H9 (cell line): ENCODE results near the gene AADACL3. TPM values are rescaled to one million over a fixed set of nuclear protein-coding genes. Genes with fewer than 3 reads are reported as not detected.

ENCODE experiments used
- DNase-seq: peaks from one replicate; pipeline ENCODE4 v3.0.0-alpha.2; 2017
- H2AFZ ChIP-seq: one replicate; pipeline ENCODE4 v1.6.1; 2013; ENCODE audit warnings: mild to moderate bottlenecking, low read length, control low read depth, moderate library complexity
- H2AK5ac ChIP-seq: 2 replicates; pipeline ENCODE4 v1.6.1; 2013; ENCODE audit warnings: low read length, control low read depth, mixed read lengths; ENCODE audit not compliant: insufficient read length
- H2BK120ac ChIP-seq: one replicate; pipeline ENCODE4 v1.6.1; 2013; ENCODE audit warnings: low read depth, mild to moderate bottlenecking, low read length, control low read depth, inconsistent platforms; ENCODE audit not compliant: poor library complexity, severe bottlenecking
- H2BK12ac ChIP-seq: 2 replicates; pipeline ENCODE4 v1.6.1; 2013; ENCODE audit warnings: low read length, control low read depth, mixed read lengths, low read depth; ENCODE audit not compliant: insufficient read length
- H2BK15ac ChIP-seq: 2 replicates; pipeline ENCODE4 v1.6.1; 2013; ENCODE audit warnings: low read depth, low read length, control low read depth
- H2BK20ac ChIP-seq: one replicate; pipeline ENCODE4 v1.6.1; 2013; ENCODE audit warnings: low read depth, mild to moderate bottlenecking, low read length, control low read depth, inconsistent platforms; ENCODE audit not compliant: poor library complexity, severe bottlenecking
- H2BK5ac ChIP-seq: 2 replicates; pipeline ENCODE4 v1.6.1; 2013; ENCODE audit warnings: low read length, control low read depth, mixed read lengths; ENCODE audit not compliant: insufficient read length
- H3K14ac ChIP-seq: 2 replicates; pipeline ENCODE4 v1.6.1; 2013; ENCODE audit warnings: low read length, control low read depth; ENCODE audit not compliant: insufficient read depth
- H3K18ac ChIP-seq: 2 replicates; pipeline ENCODE4 v1.6.1; 2013; ENCODE audit warnings: low read depth, mild to moderate bottlenecking, mixed read lengths, low read length, control low read depth; ENCODE audit not compliant: insufficient read length
- H3K23ac ChIP-seq: 2 replicates; pipeline ENCODE4 v1.6.1; 2013; ENCODE audit warnings: low read length, control low read depth, mixed read lengths, low read depth; ENCODE audit not compliant: insufficient read length
- H3K23me2 ChIP-seq: 2 replicates; pipeline ENCODE4 v1.6.1; 2013; ENCODE audit warnings: low read depth, mild to moderate bottlenecking, mixed read lengths, low read length, control low read depth; ENCODE audit not compliant: insufficient read length, poor library complexity, severe bottlenecking
- H3K27ac ChIP-seq: 2 replicates; pipeline ENCODE4 v1.5.1; 2013; ENCODE audit warnings: low read length, control low read depth, mixed read lengths, low read depth; ENCODE audit not compliant: insufficient read length
- H3K27me3 ChIP-seq: 2 replicates; pipeline ENCODE4 v1.6.1; 2013; ENCODE audit warnings: low read length, control low read depth, inconsistent platforms; ENCODE audit not compliant: insufficient read depth
- H3K4ac ChIP-seq: 2 replicates; pipeline ENCODE4 v1.6.1; 2013; ENCODE audit warnings: low read depth, mild to moderate bottlenecking, control low read depth, inconsistent platforms, low read length, moderate library complexity
- H3K4me1 ChIP-seq: 2 replicates; pipeline ENCODE4 v1.6.1; 2013; ENCODE audit warnings: low read length, control low read depth, inconsistent platforms; ENCODE audit not compliant: insufficient read depth
- H3K4me2 ChIP-seq: 2 replicates; pipeline ENCODE4 v1.6.1; 2013; ENCODE audit warnings: low read length, control low read depth, mixed read lengths; ENCODE audit not compliant: insufficient read length, insufficient read depth
- H3K56ac ChIP-seq: 2 replicates; pipeline ENCODE4 v1.6.1; 2013; ENCODE audit warnings: low read depth, mild to moderate bottlenecking, mixed read lengths, low read length, control low read depth; ENCODE audit not compliant: insufficient read length
- H3K79me1 ChIP-seq: 2 replicates; pipeline ENCODE4 v1.6.1; 2013; ENCODE audit warnings: low read depth, mild to moderate bottlenecking, moderate library complexity, low read length, control low read depth, inconsistent platforms; ENCODE audit not compliant: insufficient read depth, poor library complexity, severe bottlenecking
- H3K79me2 ChIP-seq: 2 replicates; pipeline ENCODE4 v1.6.1; 2013; ENCODE audit warnings: low read length, control low read depth, inconsistent platforms; ENCODE audit not compliant: insufficient read depth
- H3K9ac ChIP-seq: 2 replicates; pipeline ENCODE4 v1.6.1; 2013; ENCODE audit warnings: low read length, control low read depth, mixed read lengths; ENCODE audit not compliant: insufficient read length; ENCODE audit errors: extremely low read depth
- H3K9me3 ChIP-seq: one replicate; pipeline ENCODE4 v1.6.1; 2013; ENCODE audit warnings: low read depth, low read length, inconsistent platforms; ENCODE audit not compliant: control insufficient read depth
- H3T11ph ChIP-seq: one replicate; pipeline ENCODE4 v1.6.1; 2013; ENCODE audit warnings: mild to moderate bottlenecking, low read length, control low read depth, inconsistent platforms
- H4K20me1 ChIP-seq: one replicate; pipeline ENCODE4 v1.6.1; 2013; ENCODE audit not compliant: control insufficient read depth, insufficient read length, insufficient read depth
- H4K5ac ChIP-seq: 2 replicates; pipeline ENCODE4 v1.6.1; 2013; ENCODE audit warnings: low read depth, mild to moderate bottlenecking, mixed read lengths, low read length, control low read depth; ENCODE audit not compliant: insufficient read length
- H4K8ac ChIP-seq: replicated peaks from 2 replicates; pipeline ENCODE4 v1.6.1; 2013; ENCODE audit warnings: low read length, control low read depth, mixed read lengths, low read depth; ENCODE audit not compliant: insufficient read length
- H4K91ac ChIP-seq: 2 replicates; pipeline ENCODE4 v1.6.1; 2013; ENCODE audit warnings: low read depth, mild to moderate bottlenecking, moderate library complexity, mixed read lengths, low read length, control low read depth; ENCODE audit not compliant: insufficient read length
- H3K27ac Mint-ChIP-seq, 3 experiments: 2 replicates in 2 of 3; 3 replicates in 1 of 3; pipeline ENCODE4 v1.8.0; 2020 to 2021; ENCODE audit warnings: mixed read lengths in 3 of 3, mild to moderate bottlenecking in 1 of 3, moderate library complexity in 1 of 3
- H3K27me3 Mint-ChIP-seq: 2 replicates; pipeline ENCODE4 v1.8.0; 2021; ENCODE audit warnings: low read depth, mild to moderate bottlenecking, moderate library complexity, mixed read lengths
- H3K36me3 Mint-ChIP-seq, 3 experiments: 2 replicates in 2 of 3; 3 replicates in 1 of 3; pipeline ENCODE4 v1.8.0; 2020 to 2021; ENCODE audit warnings: low read depth in 3 of 3, mixed read lengths in 3 of 3; ENCODE audit not compliant: insufficient read depth in 1 of 3
- H3K4me1 Mint-ChIP-seq, 2 experiments: 2 replicates each; pipeline ENCODE4 v1.8.0; 2020; ENCODE audit warnings: mixed read lengths in 2 of 2
- H3K4me3 Mint-ChIP-seq, 2 experiments: 2 replicates in 1 of 2; 3 replicates in 1 of 2; pipeline ENCODE4 v1.8.0; 2020 to 2021; ENCODE audit warnings: mild to moderate bottlenecking in 2 of 2, mixed read lengths in 2 of 2, moderate library complexity in 1 of 2
- H3K9me3 Mint-ChIP-seq, 2 experiments: 2 replicates in 1 of 2; 3 replicates in 1 of 2; pipeline ENCODE4 v1.8.0; 2020; ENCODE audit warnings: mild to moderate bottlenecking in 2 of 2, mixed read lengths in 2 of 2, moderate library complexity in 1 of 2
- WGBS: extraction: QIAGEN DNeasy Blood & Tissue Kit; methylation state at CpG from one replicate; pipeline ENCODE4 v1.1.7; 2013; ENCODE audit warnings: missing lambda C conversion rate, low lambda C conversion rate, mixed read lengths; ENCODE audit not compliant: insufficient read length; ENCODE audit errors: extremely low coverage; 5-methylcytosine and 5-hydroxymethylcytosine counted together
- total RNA-seq: library from RNA; stranded (reverse); gene quantifications from 2 replicates; pipeline ENCODE4 v1.2.1, GENCODE V29; 2021
- TF ChIP-seq, protein P1 (sequence below): fragments of 200-600 bp; sonication (generic); conservative IDR thresholded peaks from 3 replicates; pipeline ENCODE4 v1.8.0; 2021; ENCODE audit warnings: antibody characterized with exemption, mild to moderate bottlenecking

AADACL3 gene
- total RNA-seq, 1 experiment from 2014 or later, result 0.22 TPM

DNA sequence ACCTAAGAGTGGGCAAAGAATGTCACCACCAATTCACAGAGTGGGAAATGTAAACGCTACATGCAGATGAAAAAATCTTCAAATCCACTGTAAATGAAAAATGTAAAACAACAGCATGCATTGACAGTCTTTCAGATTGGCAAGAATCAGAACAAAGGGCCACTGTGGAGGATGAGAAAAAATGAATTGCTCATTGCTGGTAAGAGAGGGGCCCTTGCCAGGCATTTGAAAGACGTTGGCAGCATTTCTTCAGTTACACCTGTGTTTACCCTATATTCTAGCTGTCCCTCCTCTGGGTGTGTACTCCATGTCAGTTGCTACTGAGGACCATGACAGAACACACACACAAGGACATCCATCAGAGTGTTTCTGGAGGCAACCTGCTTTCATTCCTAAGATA is 25.8 kb upstream of the AADACL3 start:
- no peak overlapping the region for H4K5ac ChIP-seq
- WGBS, result no CpG with 5 or more reads among the region's 2 CpGs
- no peak overlapping the region for H3K14ac ChIP-seq
- no peaks in the 10 kb centered on the region; the same call in 1 of the 2 replicates for H3K4me1 ChIP-seq
- H2BK5ac ChIP-seq, result no peak overlapping the region
- no peak overlapping the region for H2BK120ac ChIP-seq
- H3K23me2 ChIP-seq, result no peaks in the 10 kb centered on the region
- no peak overlapping the region for H2BK12ac ChIP-seq
- H3K4ac ChIP-seq, result no peak overlapping the region
- no peak overlapping the region for H2AFZ ChIP-seq
- H3K79me2 ChIP-seq, result no peaks in the 10 kb centered on the region
- H3K56ac ChIP-seq, result no peak overlapping the region
- Mint-ChIP-seq H3K27me3 (peaks cover 2% of the 10 kb centered on the region), H3K9me3 (peaks cover 0 to 2% of the 10 kb centered on the region in 2 experiments; a peak in 2 of 5 replicates), H3K4me1 (peaks cover 5 to 7% of the 10 kb centered on the region in 2 experiments; a peak in 3 of 4 replicates), H3K27ac (no peak overlapping the region), H3K36me3 (no peaks in the 10 kb centered on the region), H3K4me3 (no peak overlapping the region)
- H3K23ac ChIP-seq, result no peak overlapping the region
- no peaks in the 10 kb centered on the region for H3K27me3 ChIP-seq
- H4K20me1 ChIP-seq, result no peaks in the 10 kb centered on the region
- H3K9ac ChIP-seq, result no peak overlapping the region
- TF ChIP-seq, protein P1, sequence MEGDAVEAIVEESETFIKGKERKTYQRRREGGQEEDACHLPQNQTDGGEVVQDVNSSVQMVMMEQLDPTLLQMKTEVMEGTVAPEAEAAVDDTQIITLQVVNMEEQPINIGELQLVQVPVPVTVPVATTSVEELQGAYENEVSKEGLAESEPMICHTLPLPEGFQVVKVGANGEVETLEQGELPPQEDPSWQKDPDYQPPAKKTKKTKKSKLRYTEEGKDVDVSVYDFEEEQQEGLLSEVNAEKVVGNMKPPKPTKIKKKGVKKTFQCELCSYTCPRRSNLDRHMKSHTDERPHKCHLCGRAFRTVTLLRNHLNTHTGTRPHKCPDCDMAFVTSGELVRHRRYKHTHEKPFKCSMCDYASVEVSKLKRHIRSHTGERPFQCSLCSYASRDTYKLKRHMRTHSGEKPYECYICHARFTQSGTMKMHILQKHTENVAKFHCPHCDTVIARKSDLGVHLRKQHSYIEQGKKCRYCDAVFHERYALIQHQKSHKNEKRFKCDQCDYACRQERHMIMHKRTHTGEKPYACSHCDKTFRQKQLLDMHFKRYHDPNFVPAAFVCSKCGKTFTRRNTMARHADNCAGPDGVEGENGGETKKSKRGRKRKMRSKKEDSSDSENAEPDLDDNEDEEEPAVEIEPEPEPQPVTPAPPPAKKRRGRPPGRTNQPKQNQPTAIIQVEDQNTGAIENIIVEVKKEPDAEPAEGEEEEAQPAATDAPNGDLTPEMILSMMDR, result no peak
- H3K9me3 ChIP-seq, result no peaks in the 10 kb centered on the region
- H2BK15ac ChIP-seq, result no peak overlapping the region
- H2BK20ac ChIP-seq, result no peak overlapping the region
- no peak overlapping the region for H4K91ac ChIP-seq
- no peak overlapping the region for H3T11ph ChIP-seq
- no peak overlapping the region for H4K8ac ChIP-seq
- no peak overlapping the region for H3K18ac ChIP-seq
- H3K4me2 ChIP-seq, result no peak overlapping the region
- H2AK5ac ChIP-seq, result no peak overlapping the region
- H3K79me1 ChIP-seq, result no peaks in the 10 kb centered on the region
- no peak for DNase-seq
- H3K27ac ChIP-seq, result no peak overlapping the region
